Measurements from ENCODE around the gene SLC38A6.

The SLC38A6 gene

GRCh38 chr14:60980811-60981632 lies at the start of gene SLC38A6, which contains the start of gene TRMT5:
Gene SLC38A6 (plus strand): TSS chr14:60981245. CDS start chr14:60981278, 33 bp downstream.
Gene TRMT5 (minus strand): TSS chr14:60981079. CDS start chr14:60980973, 106 bp downstream.
- DNase-seq, result peak; percentile 84

- DNase-seq, result no peak
These were observed 47.0 kb upstream of the SLC38A6 start for GRCh38 chr14:60933920-60934655.

GRCh38 chr14:60935319-60935718 lies 45.7 kb upstream of the SLC38A6 start:
- no peak for DNase-seq

- DNase-seq, result no peak
These were observed 37.4 kb upstream of the SLC38A6 start for GRCh38 chr14:60943637-60944032.

- no peak for DNase-seq
These were observed 36.8 kb upstream of the SLC38A6 start for GRCh38 chr14:60944204-60944603.

- no peak for DNase-seq
These were observed 35.1 kb upstream of the SLC38A6 start for GRCh38 chr14:60945984-60946383.

GRCh38 chr14:60946773-60947172 lies 34.3 kb upstream of the SLC38A6 start:
- DNase-seq, result no peak

GRCh38 chr14:60951776-60952435 lies 29.1 kb upstream of the SLC38A6 start:
- DNase-seq, result no peak

GRCh38 chr14:60956202-60956601 lies 24.8 kb upstream of the SLC38A6 start:
- DNase-seq, result no peak

- DNase-seq, result no peak
These were observed 24.4 kb upstream of the SLC38A6 start for GRCh38 chr14:60956632-60957031.

- DNase-seq, result no peak
These were observed 22.9 kb upstream of the SLC38A6 start for GRCh38 chr14:60958146-60958545.

- no peak for DNase-seq
These were observed 17.3 kb upstream of the SLC38A6 start for GRCh38 chr14:60963761-60964160.

- DNase-seq, result no peak
These were observed 16.1 kb upstream of the SLC38A6 start for GRCh38 chr14:60964904-60965303.

- no peak for DNase-seq
These were observed 15.6 kb upstream of the SLC38A6 start for GRCh38 chr14:60965402-60965801.

- no peak for DNase-seq
These were observed 12.9 kb upstream of the SLC38A6 start for GRCh38 chr14:60968099-60968498.

- DNase-seq, result no peak
These were observed 12.4 kb upstream of the SLC38A6 start for GRCh38 chr14:60968671-60969070.

GRCh38 chr14:60970146-60970545 lies 10.9 kb upstream of the SLC38A6 start:
- no peak for DNase-seq

- no peak for DNase-seq
These were observed 9.8 kb upstream of the SLC38A6 start for GRCh38 chr14:60971271-60971670.

- DNase-seq, result no peak
These were observed 8.8 kb upstream of the SLC38A6 start for GRCh38 chr14:60972295-60972694.

GRCh38 chr14:60973070-60973469 lies 8.0 kb upstream of the SLC38A6 start:
- DNase-seq, result no peak

- DNase-seq, result no peak
These were observed 6.9 kb upstream of the SLC38A6 start for GRCh38 chr14:60974090-60974651.

- no peak for DNase-seq
These were observed 5.5 kb upstream of the SLC38A6 start for GRCh38 chr14:60975551-60975950.

- DNase-seq, result no peak
These were observed 3.2 kb upstream of the SLC38A6 start for GRCh38 chr14:60977847-60978246.

Data from activated gamma-delta T cell treated with Interleukin-2 at 50 U/mL for 16 hours (primary cell).